SKM-1 treated with dmso at 0.1 percent for 144 hours (cell line): ENCODE data around the gene HEPACAM2.

ENCODE experiments used
- DNase-seq: peaks from one replicate; lab custom pipeline; 2025; ENCODE audit not compliant: unreplicated experiment; lab: John Stamatoyannopoulos, UW

Gene HEPACAM2

DNA sequence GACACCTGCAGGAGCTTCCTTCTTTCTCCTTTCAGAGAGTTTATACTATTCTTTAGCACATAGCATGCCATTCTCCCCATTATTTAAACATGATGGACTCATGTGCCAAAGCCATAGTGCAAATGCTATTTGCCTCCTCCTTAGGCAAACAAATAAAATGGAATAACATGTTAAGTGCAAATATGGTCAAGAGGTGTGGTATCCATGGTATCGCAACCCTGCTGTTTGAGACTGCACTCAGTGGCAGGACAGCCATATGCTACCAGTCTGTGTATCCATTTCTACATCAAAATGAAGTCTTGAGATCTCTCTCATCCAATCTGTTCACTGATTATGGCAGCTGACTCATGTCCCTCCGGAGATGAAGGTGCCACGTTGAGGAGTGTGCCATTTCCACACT, 22.8 kb downstream of the HEPACAM2 start:
- no peak for DNase-seq

DNA sequence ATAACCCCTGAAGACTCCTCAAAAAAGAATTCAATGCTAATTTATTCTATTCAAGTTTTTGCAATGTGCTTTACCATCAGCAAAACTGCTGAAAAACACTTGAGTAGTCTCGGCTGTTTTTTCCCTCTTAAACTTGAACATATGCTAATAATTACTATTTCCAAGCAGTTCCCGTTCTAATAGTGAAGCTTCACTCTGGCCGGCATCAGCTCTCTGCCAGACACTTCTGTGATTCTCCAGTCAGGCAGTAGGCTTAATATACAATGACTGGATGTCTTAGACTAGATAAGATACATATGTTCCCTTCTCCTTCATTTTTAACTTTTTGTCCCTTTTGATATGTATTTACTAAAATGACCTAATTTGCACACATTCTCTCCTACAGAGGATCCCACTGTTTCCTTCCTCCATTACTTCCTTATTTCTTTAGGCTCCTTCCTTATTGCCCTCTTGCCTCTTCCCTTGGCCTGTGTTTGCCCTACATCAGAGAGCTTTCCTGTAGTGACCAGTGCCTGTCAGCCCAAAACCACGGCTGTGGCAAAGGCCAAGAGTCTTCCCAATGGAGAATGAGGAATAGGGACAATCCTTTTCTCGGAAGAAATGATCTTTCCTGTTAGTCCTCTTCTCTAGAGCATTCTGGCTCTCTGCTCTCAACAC, 23.5 kb downstream of the HEPACAM2 start:
- DNase-seq, result no peak

DNA sequence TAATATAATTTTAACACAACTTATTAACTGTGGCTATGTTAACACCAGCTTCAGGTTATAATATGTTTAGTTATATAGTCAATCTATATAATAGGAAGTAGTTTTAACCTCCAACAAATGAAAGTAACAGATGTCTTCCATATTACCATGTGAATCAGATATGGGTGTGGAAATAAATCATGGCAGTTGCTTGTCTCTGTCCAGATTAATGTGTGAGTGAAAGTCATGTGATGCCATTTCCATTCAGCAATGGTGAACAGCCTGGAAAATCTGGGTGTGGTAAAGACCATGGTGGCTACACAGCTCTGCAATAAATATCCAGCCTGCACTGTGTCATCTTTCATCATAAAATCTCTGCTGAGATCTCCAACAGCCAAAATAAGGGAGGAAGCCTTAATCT, 27.8 kb downstream of the HEPACAM2 start:
- DNase-seq, result no peak

DNA sequence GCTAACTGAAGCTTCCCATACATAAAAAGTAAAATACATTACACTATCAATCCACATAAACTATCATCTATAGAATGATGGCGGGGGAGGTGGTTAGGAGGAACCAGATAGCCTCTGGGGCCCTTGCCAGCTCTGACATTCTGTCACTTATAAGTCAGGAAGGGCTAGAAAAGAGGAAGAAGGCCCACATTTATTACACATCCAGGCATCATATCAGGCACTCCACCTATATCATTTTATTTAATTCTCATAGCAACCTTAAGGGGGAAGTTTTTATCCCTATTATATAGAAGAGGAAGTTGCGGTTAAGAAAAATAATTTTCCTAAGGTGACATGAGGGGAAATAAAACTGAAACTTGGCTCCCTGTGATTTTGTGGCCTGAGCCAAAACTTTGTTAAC, 29.9 kb downstream of the HEPACAM2 start:
- DNase-seq, result no peak

DNA sequence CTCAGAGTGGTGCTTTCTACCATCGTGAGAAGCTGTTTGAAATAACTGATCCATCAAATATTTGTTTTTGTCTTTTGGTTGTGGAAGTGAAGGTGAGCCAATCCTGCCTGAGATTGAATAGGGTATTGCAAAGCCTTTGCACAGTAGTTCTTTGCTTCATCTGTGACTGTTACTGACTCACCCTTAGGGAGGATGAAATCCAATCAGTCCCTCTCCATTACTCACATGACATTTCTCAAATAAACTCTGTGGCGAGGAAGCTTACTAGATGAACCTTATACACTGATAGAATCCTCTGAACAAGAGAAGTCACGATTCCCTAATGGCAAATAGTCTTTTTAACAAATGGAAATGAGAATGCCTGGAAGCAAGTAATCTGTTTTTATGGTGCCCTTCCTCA, 31.9 kb downstream of the HEPACAM2 start:
- no peak for DNase-seq

DNA sequence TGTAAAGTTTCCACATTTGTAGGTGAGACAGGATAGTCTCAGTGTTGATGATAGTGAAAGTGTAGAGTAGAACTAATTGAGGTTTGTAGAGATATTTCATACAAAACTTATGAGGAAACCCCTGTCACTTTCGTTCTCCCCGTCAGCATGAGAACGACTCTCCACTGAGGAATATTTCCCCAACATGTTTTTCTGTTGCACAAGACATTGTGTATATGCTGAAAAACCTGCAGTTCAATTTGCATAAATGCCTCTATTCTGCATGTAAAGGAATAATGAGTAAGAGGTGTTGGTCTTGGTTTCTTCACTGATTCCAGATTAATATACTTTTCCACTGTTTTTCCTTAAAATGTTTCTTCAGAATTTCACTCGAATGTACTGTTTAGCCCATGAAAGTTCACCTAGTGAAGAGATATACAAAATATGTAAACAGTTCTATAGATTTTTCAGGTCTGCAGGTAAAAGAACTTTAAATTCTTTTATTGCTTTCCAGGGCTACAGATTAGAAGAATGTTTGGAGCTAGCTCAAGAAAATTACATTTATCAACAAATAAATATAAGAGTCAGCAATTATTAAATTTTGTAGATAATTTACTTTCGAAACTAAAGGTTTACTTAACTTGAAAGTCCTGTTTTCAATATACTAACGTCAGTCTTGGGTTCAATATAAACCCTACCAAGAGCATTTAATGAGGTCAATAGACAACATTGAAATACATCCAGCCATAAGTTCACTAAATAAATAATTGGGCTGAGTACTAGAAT, 37.2 kb downstream of the HEPACAM2 start:
- DNase-seq, result no peak

DNA sequence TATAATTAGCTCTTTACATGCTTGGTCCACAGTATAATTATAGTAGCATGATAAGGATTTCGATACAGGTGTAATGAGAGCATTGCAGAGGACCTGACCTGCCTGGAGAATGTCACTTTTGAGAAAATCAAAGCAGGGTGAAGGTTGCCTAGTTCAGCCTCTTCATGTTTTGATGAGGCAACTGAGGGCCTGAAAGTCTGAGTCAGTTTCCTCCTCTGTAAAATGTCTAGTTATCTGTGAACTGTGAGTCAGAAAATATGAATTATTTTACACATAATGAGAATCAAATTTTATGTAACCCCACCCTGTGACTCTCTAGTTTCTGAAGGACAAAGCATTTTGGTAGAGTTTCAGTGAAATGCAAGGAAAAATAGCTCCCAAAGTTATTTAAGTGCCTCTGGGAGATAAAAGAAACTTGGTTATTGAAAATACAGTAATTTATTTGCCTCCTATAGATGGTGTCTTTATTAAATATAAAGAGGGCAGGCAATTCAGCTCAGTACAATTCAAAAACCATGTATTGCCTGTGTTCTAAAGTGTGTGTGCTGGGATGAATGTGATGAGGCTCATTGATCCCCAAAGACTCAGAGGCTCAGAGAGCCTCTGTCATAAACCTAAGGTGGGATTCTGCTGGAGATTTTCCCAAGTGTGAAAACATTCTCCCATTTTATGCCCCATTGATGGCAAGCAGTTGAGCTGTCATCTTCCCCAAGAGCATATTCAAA, 40.8 kb downstream of the HEPACAM2 start:
- no peak for DNase-seq

DNA sequence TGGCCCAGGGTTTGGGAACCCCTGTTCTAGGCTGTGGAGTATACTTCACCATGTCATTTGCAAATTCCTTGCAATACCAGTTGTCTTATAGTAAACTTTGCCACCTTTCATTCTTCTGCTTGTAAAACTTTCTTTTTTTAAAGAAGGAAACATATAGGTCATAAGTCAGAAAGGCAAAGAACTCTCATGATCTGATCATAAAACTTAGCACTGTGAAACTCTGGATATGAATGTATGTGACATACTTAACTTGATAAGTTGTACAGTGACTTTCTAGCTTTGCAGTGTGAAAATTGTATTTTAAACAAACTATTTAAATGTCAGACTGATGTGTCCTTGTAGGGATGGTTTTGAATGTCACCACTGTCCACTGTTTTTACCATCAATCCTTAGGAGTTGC, 47.1 kb downstream of the HEPACAM2 start:
- no peak for DNase-seq

DNA sequence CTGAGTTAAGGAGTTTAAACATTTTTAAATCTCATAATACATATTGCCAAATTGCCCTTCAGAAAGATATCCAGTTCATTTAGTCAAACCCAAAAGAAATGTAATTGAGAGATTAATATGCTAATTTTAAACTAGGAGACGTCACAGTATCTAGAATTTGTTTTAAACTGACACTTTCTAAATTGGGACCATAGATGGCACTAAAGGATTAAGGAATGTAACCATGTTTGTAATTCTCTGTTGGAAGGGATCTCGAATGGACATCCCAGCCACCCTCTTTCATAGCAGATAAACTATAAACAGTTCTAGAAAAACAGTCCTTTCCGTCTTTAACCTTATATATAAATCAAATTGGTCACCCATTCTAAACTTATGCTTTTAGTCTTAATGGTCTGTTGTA, 48.1 kb downstream of the HEPACAM2 start:
- DNase-seq, result no peak

DNA sequence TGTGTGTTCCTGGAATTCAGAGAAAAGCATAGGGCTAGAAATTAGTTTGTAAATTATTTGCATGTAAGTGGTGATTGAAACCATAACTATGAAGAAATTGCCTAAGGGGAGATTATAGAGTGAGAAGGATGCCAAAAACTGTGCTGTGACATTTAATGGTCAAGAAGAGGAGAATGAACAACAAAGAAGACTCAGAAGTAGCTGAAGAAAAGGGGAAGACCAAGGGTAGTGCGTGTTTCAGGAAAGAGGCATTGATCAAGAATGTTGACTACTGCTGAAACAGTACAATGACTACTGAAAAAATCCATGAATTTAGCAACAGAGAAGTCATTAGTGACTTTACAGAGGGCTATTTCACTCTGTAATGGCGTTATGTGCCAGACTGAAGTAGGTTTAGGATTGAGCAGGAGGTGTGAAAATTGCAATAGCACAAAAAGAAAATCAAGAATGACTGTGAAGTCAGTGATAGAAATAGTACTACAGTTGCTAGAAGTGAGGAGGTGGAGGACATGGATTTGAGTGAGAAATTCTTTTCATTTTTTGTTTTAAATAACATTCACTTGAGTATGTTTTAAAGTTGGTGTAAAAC, 49.2 kb downstream of the HEPACAM2 start:
- no peak for DNase-seq

DNA sequence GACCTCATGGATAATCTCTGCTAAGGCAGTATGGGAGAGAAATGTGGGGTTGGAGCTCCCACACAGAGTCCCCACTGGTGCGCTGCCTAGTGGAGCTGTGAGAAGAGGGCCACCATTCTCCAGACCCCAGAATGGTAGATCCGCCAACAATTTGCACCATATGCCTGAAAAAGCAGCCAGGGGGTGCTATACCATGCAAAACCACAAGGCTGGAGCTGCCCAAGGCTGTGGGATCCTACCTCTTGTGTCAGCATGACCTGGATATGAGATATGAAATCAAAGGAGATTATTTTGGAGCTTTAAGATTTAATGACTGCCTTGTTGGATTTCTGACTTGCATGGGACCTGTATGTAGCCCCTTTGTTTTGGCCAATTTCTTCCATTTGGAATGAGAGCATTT, 51.0 kb downstream of the HEPACAM2 start:
- DNase-seq, result no peak

DNA sequence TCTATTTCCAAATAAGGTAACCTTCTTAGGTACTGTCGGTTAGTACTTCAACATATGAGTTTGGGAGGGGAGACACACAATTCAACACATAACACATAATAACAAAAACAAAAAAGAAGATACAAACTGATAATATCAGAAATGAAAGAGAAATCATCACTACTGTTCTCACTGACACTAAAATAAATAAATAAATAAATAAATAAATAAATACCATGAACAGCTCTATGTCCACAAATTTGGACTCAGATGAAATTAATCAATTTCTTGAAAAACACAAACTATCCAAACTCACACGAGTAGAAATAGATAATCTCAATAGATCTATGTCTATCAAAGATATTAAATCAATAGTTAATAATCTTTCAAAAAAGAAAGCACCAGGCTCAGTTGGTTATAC, 53.6 kb downstream of the HEPACAM2 start:
- no peak for DNase-seq

DNA sequence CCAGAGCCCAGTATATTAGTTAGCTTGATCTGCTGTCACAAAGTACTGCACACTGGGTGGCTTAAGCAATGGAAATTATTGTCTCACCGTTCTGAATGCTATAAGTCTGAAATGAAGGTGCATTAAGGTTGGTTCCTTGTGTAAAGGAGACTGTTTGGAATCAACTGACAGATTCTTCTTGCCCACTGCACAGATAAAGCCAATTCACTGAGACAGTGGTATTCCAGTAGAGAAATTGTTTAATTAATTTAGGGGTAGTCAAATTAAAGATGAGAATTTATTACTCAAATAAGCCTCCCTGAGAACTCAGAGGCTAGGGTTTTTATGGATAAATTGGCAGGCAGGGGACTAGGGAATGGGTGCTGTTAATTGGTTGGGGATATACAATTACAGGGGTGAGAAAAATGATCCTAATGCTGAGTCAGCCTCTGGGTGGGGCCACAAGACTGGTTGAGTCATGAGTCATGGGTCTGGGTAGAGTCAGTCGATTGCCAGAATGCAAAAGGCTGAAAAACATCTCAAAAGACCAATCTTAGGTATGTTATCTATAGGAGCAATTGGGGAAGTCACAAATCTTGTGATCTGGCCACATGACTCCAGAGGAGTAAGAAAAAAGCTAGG, 54.6 kb downstream of the HEPACAM2 start:
- no peak for DNase-seq

DNA sequence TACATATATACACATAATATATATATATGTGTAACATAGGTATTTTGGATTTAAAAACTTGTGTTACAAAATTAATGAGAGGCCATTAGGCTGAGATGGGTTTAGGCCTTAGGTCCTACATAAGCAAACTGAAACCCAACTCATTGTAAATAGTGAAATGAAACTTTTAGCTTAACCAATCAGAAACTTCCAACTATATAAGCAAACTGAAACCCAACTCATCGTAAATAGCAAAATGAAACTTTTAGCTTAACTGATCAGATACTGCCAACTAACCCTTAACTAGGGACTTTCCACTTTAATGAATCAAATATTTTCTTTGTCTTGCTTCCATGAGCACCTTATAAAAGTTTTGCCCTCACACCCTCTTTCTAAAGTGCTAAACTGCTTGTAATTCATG, 60.8 kb downstream of the HEPACAM2 start:
- DNase-seq, result no peak

DNA sequence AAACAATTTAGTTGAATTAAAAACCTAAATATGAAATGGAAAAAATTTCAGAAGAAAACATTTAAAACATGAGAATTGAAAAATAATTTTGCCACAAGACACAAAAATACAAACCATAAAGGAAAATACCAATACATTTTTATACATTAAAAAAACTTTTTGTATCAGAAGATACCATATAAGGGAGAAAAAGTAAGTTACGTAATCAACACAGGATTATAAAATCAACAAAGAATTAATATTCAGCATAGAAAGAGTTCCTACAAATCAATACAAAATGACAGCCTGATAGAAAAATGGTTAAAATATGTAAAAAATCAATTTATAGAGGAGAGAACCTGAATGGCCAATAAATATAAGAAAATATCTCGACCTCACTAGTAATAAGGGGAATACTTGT, 61.5 kb downstream of the HEPACAM2 start:
- DNase-seq, result no peak

DNA sequence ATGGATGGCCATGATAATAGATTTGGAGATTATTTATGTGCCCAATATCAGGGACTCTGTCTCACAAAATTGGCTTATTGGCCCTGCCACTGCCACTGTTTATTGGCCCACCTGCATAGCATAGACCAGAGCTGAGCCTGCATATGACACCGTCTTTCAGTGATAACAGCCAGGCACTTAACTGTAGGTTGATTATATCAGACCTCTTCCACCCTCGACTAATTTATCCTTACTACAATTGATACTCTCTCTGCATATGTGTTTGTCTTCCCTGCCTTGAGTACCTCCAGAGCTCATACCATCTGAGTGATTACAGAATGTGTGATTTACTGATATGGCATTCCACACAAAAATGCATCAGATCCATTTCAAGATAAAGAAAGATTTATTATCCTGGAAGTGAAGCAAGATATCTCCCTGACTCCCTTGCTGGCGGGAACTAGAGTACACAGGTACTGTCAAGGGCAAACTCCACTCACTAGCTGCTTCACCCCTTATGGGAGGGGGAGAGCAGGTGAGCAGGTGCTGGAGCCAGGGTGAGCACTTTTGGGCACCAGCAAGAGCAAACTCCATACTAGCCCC, 65.0 kb downstream of the HEPACAM2 start:
- no peak for DNase-seq

DNA sequence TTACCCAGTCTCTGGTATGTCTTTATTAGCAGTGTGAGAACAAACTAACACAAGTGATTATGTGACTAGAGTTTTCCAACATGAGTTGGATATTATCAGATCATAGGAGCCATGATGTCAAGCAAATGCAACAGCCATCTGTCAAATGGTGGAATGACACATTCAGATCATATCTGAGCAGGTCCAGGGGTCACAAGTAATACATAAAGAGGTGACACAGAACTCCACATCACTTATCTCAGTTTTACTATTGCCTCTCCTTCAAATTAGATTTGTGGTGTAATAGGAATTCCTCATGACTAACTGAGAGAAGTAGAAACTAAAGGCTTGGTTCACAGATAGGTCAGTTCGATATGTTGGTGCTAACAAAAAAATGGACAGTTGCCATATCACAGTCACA, 65.9 kb downstream of the HEPACAM2 start:
- DNase-seq, result no peak

DNA sequence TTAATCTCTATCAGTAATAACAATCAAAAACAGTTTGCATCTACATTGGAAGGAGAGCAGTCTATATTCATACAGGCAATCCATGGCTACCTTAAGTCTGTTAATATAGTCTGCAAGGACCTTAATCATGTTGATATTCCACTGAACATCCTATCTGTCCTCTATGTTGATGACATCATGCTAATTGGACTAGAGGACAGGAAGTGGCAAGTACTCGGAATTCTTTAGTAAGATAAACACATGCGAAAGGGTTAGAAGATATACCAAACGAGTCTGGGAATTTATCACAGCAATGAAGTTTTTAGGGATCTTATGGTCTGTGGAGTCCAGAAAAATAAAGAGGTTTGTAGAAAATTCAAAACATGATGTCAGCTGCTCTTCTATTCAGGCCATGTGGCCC, 66.8 kb downstream of the HEPACAM2 start:
- no peak for DNase-seq

DNA sequence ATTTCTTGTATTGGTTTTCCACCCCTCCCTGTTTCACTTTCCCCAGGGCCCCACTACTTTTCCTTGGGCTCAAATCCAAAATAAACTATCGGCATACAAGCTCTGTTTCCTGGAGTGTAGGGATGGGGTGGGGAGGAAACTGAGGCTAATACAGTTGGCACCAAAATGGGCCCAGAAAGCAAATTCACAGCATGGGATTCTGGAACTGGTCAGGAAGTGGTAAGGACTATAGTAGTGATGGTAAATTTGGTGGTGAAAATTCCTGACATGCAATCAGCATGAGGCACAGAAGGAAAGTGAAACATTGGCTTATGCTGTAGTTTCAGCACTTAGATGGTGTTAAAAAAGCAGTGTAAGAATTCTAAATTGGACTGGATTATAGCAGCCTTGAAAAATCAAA, 69.4 kb downstream of the HEPACAM2 start:
- DNase-seq, result no peak

DNA sequence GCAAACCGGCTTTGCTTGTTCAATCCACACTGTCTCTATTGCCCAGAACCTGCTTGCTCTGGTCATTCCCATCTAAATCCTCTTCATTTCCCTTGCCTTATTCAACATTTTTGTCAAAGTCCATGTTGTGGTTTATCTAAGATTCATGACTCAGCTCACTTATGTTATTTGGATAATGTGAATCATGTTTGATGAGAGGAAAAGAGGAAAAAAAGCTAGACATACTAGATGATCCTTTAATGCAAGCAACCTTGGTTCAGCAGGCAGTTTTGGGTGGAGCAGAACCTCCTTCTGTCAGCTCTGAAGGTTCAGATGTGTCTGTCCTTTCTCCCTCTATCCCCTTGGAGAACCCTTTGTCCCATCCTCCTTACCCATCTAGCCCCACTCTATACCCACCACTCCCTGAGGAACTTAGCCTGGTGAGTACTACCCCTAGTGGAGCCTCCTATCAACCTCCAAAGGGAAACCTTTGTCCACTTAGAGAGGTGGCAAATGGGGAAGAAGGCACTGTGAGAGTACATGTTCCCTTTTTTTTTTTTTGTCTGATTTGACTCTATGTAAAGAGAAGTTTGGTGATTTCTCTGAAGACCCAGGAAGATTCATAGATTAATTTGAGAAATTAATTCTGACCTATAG, 76.0 kb downstream of the HEPACAM2 start:
- DNase-seq, result peak; percentile 9

DNA sequence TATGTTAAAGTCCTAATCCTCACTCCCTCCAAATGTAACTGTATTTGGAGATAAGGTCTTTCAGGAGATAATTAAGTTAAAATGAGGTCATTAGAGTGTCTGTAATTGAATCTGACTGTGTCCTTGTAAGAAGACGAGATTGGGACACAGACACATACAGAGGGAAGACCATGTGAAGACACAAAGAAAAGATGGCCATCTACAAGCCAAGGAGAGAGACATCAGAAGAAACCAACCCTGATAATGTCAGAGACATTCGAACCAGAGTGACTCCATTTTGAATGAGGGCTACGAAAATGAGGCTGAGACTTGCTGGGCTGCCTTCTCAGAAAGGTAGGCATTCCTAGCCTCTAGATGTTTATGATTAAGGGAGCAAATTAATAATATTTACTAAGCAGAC, 77.5 kb downstream of the HEPACAM2 start:
- DNase-seq, result no peak
